Esophagus muscularis mucosa (tissue), 4 donors: ENCODE measurements around the gene CASTOR2. TPM values are rescaled to one million over a fixed set of nuclear protein-coding genes. Genes with fewer than 3 reads are reported as not detected.
"Not testable (repeated sequence)": the region's sequence is repeated elsewhere in the genome, so short reads cannot be mapped to it uniquely, and the experiment has no call there.

Experiments used
- DNase-seq: peaks from one replicate; pipeline ENCODE4 v3.0.0-alpha.2; 2017; ENCODE audit errors: extremely low spot score
- H3K27ac ChIP-seq, 4 donors: fragments of 200-600 bp; sonication (generic); replicated peaks in 1 of 4; 1 replicate in 3 of 4; 2 replicates in 1 of 4; pipeline ENCODE4 v1.5.1; 2016 to 2019; ENCODE audit warnings: mild to moderate bottlenecking in 1 of 4
- H3K27me3 ChIP-seq, 4 donors: fragments of 200-600 bp; sonication (generic); one replicate each; pipeline versions ENCODE4 v1.5.1 to v1.6.0; 2016 to 2019
- H3K36me3 ChIP-seq, 4 donors: fragments of 200-600 bp; sonication (generic); one replicate each; pipeline ENCODE4 v1.5.1; 2016 to 2019
- H3K4me1 ChIP-seq, 4 donors: fragments of 200-600 bp; sonication (generic); one replicate each; pipeline ENCODE4 v1.5.1; 2016 to 2019
- H3K4me3 ChIP-seq, 4 donors: fragments of 200-600 bp; sonication (generic); 1 replicate in 2 of 4; 2 replicates in 2 of 4; pipeline ENCODE4 v1.5.1; 2016 to 2019; ENCODE audit warnings: mild to moderate bottlenecking in 4 of 4, moderate library complexity in 1 of 4
- H3K9me3 ChIP-seq, 4 donors: fragments of 200-600 bp; sonication (generic); 1 replicate in 3 of 4; 2 replicates in 1 of 4; pipeline ENCODE4 v1.5.1; 2016 to 2019
- WGBS: methylation state at CpG from one replicate; pipeline ENCODE4 v1.1.5; 2018; 5-methylcytosine and 5-hydroxymethylcytosine counted together
- intact Hi-C: fragments of 100-400 bp; cut with DNase I; formaldehyde crosslinking; loops from one replicate; pipeline ENCODE4 v1.15.1; 2023
- total RNA-seq, 4 donors: library from RNA; depleted of rRNA; stranded (reverse); fragments of >200 nt; gene quantifications; one replicate each; pipeline versions ENCODE4 v1.1.0 to v1.2.1, GENCODE V29; 2016

The CASTOR2 gene
- total RNA-seq = 10 to 100 TPM; 10.8 to 41.5 (median 27.3) TPM

DNA sequence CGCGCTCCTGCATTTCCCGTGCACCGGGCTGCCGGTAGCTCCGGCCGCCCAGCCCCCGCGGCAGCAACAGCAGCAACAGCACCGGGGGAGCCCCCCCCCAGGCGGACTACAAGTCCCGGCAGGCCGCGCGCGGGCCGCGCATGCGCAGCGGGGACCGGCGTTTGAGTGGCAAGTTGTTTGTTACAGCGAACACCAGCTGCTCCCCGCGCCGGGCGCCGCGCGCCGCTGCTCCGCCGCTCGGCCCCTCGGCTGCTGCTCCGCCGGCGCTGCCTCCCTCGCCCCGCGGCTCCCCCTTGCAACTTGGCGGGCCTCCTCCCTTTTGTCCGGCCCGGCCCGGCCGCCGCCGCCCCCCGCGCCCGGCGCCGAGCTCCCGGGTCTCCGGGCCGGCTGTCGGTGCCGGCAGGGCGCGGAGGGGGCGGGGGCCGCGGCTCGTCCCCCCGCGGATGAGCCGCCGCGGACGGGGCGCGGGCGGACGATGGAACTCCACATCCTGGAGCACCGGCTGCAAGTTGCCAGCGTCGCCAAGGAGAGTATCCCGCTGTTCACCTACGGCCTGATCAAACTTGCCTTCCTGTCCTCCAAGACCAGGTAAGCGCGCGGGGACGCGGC, at the start of gene CASTOR2:
Gene CASTOR2 (plus strand): TSS at position 195 of the 609 bp plus-strand sequence. CDS start 281 bp downstream, at position 476.
- H3K27ac ChIP-seq, H3K4me1 ChIP-seq, intact Hi-C loops: not testable (repeated sequence)

DNA sequence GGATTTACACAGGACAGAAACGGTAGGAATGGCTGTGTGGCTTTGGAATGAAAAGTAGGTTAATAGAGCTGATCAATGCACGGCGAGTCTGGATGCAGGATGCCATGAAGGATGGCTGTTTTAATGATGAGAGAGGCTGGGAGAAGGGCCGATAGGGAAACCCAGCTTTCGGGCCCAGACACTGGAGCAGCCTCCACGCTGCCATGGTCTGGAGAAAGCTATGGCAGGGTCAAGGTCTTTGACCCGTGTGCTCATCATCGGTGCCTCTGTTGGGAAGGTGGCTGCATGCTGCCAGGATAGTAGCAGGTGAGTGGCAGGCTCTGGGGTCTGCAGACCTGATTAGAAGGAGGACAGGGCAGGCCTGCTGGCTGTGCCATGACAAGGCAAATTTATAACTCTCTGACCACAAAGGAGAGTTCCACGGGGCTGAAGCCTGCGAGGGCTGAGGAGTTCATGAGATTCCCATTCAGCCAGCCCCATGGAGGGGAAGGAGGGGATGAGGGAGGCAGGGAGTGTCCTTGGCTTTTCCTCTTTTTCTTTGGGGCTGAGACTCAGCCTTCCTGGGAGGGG, 42.1 kb upstream of the CASTOR2 start:
- H3K4me1 ChIP-seq, H3K4me3 ChIP-seq, H3K36me3 ChIP-seq, H3K27ac ChIP-seq, DNase-seq, H3K9me3 ChIP-seq, intact Hi-C loops, H3K27me3 ChIP-seq: not testable (repeated sequence)
- 78% methylated on average over 8 of the region's 10 CpGs for WGBS

More for the DNA sequence above, at the start of gene CASTOR2:
- H3K4me3 ChIP-seq = peak within 1 kb of the TSS; percentile 31 to 44 (median 40)
- H3K27me3 ChIP-seq, H3K9me3 ChIP-seq, H3K36me3 ChIP-seq, DNase-seq: not testable (repeated sequence)
- WGBS = no CpG with 5 or more reads among the region's 84 CpGs

DNA sequence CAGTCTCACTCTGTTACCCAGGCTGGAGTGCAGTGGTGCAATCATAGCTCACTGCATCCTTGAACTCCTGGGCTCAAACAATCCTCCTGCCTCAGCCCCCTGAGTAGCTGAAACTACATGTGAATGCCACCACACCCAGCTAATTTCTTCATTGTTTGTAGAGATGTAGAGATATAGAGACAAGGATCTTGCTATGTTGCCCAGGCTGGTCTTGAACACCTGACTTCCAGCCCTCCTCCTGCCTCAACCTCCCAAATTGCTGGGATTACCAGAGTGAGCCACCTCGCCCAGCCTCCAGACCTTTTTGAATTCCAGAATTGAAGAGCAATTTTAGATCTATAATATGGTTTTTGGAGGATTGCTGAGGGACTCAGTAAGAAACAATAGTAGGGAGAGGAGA, 40.9 kb upstream of the CASTOR2 start:
- H3K4me1 ChIP-seq, H3K36me3 ChIP-seq, H3K4me3 ChIP-seq, H3K9me3 ChIP-seq, H3K27me3 ChIP-seq, H3K27ac ChIP-seq, intact Hi-C loops: not testable (repeated sequence)
- 100% methylated on average over 1 of the region's 1 CpG for WGBS
- DNase-seq = peak; percentile 34

DNA sequence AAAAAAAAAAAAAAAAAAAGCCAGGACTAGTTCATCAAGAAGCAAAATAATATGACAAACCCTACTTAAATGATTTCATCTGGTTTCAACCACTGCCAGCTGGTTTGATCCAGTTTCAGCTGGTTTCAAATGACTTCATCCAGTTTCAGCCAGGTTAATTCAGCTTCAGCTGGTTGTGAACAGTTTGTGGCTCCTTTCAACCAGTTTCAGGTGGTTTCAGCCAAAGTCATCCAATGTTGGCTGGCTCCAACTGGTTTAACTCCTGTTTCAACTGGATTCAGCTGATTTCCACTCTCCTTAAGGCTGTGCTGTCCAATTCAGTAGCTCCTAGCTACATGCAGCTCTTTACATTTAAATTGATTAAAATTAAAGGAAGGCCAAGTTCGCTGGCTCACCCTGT, 37.5 kb upstream of the CASTOR2 start:
- H3K27me3 ChIP-seq, H3K9me3 ChIP-seq, DNase-seq, H3K36me3 ChIP-seq, H3K4me1 ChIP-seq, H3K4me3 ChIP-seq, H3K27ac ChIP-seq, intact Hi-C loops: not testable (repeated sequence)
- no CpG with 5 or more reads among the region's 1 CpG for WGBS

DNA sequence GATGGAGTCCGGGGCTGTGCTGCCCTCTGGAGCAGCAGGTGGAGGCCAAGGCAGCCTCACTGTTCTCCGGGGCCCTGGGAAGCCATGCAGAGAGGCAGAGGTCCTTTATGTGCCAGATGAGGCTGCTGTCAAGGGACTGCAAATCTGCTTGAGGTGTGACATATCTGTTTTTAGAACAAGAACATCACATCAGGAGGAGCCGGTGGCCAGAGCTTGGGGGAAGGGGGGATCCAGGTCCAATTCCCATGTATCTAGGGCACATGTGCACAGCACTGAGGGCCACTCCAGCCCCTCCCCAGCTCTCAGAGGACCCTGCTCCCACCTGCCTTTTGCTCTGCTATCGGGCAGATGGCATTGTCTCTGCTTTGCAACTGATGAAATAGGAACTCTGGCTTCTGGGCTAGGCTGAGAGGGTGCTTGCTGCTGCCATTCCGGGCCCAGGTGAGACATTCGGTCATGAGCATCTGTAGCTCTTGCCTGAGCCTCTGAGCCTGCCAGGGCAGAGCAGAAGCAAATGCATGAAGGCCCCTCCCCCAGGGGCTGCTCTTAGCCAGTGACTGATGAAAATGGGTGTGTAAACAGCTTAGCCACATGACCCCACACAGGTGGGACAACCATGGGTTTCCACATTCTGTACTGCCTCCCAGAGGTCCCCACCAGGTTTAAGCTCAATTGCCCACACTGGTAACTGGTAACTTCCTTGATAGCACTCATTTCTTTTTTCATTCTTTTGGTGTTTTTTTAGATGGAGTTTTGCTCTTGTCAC, 32.8 kb upstream of the CASTOR2 start:
- H3K27ac ChIP-seq, DNase-seq, H3K4me3 ChIP-seq, H3K4me1 ChIP-seq, H3K9me3 ChIP-seq, intact Hi-C loops, H3K27me3 ChIP-seq, H3K36me3 ChIP-seq: not testable (repeated sequence)
- whole genome bisulfite sequencing = no CpG with 5 or more reads among the region's 6 CpGs

DNA sequence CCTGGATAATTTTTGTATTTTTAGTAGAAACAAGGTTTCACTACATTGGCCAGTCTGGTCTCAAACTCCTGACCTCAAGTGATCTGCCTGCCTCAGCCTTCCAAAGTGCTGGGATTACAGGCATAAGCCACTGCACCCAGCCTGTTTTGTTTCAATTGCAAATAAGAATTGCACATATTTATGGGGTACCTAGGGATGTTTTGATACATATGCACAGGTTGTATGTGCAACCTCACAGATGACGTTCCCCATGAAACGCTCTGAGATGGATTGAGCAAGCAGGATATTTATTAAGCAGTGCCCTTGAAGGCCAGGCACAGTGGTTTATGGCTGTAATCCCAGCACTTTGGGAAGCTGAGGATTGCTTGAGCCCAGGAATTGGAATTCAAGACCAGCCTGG, 25.1 kb upstream of the CASTOR2 start:
- H3K27ac ChIP-seq, H3K4me3 ChIP-seq, intact Hi-C loops, H3K9me3 ChIP-seq, H3K36me3 ChIP-seq, H3K27me3 ChIP-seq, DNase-seq, H3K4me1 ChIP-seq: not testable (repeated sequence)
- no CpG with 5 or more reads among the region's 2 CpGs for WGBS

DNA sequence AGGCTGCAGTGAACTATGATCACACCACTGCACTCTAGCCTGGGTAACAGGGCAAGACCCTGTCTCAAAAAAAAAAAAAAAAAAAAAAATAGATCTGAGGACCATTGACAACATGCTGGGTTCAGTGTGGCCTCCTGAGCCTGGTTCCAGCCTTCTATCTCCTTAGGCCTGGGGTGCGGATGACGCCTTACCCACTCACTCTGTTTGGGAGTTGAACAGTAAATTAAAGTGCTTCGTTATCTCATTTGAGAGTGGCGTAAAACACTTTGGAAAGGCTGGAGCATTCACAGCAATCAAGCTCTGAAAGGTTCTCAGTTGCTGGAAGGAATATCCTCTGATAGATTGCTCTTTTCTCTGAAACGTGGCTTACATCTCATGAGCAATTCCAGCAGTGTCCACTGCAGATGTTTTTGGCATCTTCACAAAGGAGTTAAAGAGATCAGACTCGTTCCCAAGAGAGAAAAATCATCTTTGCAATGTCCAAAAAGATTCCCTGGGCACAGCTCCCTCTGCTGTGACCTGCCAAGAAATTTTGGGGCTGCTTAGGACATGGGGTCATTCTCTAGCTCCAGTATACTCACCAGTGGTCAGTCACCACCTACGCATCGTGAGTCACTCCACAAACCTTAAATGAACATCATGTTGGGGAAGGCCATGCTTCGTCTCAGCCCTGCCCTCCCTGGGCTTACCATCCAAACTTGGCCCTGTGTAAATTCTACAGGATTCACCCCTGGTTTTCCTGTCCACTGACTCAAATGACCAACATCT, 23.0 kb upstream of the CASTOR2 start:
- H3K9me3 ChIP-seq, H3K4me3 ChIP-seq, intact Hi-C loops, DNase-seq, H3K36me3 ChIP-seq, H3K27ac ChIP-seq, H3K27me3 ChIP-seq, H3K4me1 ChIP-seq: not testable (repeated sequence)
- no CpG with 5 or more reads among the region's 9 CpGs for WGBS

DNA sequence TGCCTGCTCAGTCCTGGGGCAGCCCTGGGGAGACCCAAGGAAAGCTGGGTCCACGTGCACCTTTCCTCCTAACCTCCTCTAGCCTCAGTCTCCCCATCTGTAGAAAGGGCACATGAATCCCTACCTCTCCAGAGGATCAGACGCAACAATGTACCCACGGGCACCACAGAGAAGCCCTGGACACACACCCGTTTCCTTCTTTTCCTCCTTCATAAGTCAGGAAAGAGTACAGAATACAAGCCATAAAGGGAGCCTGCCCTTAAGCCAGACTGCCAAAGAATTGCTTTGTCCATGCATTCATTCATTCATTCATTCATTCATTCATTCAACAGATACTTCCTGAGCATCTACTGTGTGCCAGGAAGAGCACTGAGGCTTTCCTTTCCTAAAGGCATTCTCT, 20.6 kb upstream of the CASTOR2 start:
- H3K27ac ChIP-seq, DNase-seq, H3K36me3 ChIP-seq, H3K27me3 ChIP-seq, H3K4me1 ChIP-seq, H3K4me3 ChIP-seq, H3K9me3 ChIP-seq, intact Hi-C loops: not testable (repeated sequence)
- 90% methylated on average over 3 of the region's 4 CpGs for WGBS

DNA sequence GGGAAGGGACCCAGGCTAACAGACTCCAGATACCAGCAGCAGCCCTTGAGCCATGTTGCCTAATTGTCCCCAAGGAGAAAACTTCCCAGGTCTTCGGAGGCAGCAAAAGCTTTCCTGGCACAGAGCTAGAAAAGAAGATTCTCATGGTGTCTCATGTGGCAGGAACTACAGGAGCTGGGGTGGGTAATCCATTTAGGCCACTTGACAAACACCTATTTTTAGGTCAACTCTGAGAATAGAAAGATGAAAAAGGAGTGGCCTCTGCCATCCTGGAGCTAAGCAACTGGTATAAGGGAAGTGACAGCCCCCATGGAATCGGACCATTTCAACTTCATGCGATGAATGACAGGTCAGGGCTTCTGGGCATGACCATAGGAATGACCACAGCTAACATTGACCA, 16.8 kb upstream of the CASTOR2 start:
- H3K4me1 ChIP-seq, H3K27me3 ChIP-seq, H3K36me3 ChIP-seq, H3K9me3 ChIP-seq, intact Hi-C loops, DNase-seq, H3K4me3 ChIP-seq, H3K27ac ChIP-seq: not testable (repeated sequence)
- WGBS = no CpG with 5 or more reads among the region's 3 CpGs

DNA sequence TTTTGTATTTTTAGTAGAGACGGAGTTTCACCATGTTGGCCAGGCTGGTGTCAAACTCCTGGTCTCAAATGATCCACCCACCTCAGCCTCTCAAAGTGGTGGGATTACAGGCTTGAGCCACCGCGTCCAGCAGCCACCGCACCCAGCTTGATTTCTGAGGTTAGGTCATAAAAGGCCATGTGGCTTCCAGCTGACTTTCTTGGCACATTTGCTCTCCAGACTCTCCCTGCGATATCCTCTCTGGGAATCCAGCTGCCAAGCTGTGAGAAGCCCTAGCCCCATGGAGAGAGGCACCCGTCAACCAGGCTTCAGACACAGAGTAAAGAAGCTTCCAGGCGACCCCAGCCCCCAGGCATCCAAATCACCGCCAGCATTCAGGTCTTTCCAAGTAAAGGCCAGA, 10.7 kb upstream of the CASTOR2 start:
- H3K27ac ChIP-seq, H3K4me1 ChIP-seq, H3K9me3 ChIP-seq, H3K4me3 ChIP-seq, H3K27me3 ChIP-seq, intact Hi-C loops, DNase-seq, H3K36me3 ChIP-seq: not testable (repeated sequence)
- WGBS = no CpG with 5 or more reads among the region's 8 CpGs

DNA sequence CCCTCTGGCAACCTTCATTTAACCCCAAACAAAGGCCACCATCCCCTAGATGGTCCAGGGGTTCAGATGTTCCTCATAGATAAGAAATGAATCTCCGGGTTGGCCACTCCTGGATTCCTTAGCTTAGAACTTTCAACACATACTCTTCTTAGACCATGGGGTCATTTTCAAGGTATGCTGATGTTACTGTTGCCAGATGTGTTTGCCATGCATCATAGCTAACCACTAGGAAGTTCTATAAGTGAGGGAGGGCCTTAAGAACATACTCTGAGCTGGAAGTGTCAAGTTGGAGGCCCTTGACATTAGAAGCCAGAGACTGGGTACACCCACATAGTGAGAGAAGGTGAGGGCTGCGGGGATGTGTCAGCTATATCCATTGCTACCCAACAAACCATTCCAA, 6.2 kb upstream of the CASTOR2 start:
- H3K36me3 ChIP-seq, H3K27me3 ChIP-seq, intact Hi-C loops, H3K4me3 ChIP-seq, DNase-seq, H3K4me1 ChIP-seq, H3K27ac ChIP-seq, H3K9me3 ChIP-seq: not testable (repeated sequence)
- whole genome bisulfite sequencing = no CpG with 5 or more reads among the region's 2 CpGs

DNA sequence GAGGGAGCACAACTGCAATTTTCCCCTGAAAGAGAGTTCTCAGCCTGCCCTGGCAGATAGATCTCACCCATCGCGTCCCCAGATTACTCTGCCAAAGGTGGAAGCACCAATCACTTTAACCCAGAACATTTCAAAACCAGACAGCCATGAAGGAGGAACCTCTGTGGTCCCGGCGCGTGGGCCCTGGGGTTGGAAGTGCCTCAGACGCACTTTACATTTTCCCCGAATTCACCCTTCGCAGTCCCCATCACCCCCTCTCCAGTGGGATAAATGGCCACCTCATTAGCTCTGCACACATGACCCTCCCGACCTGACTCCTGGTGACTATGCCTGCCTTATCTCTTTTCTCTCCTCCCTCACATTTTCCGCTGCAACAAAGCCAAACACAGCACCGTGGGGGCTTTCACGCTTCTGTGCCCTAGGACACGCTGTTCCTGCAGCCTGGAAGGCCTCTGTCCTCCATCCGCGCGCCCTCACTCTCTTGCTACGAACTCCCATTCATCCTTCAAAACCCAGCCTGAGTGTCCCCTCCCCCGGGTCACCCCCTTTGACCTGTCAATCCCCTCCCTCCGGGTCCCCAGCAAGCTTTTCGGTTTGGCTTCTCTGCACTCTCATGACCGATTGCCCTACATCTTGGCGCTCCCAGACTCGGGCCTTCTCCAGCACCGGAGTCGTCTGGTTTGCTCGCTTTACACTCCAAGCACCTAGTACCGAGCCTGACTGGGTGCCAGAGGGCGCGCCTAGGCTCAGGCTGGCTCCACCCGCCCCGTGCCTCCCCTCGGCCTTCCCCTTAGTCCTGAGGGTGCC, 598 bp upstream of the CASTOR2 start:
- H3K4me1 ChIP-seq, H3K27ac ChIP-seq, H3K27me3 ChIP-seq, H3K36me3 ChIP-seq, DNase-seq, intact Hi-C loops, H3K9me3 ChIP-seq: not testable (repeated sequence)
- 34% methylated on average over 17 of the region's 32 CpGs for WGBS
- peak overlapping the region; percentile 31 to 44 (median 40) for H3K4me3 ChIP-seq
